GM19452 (cell line): Measurements from ENCODE around the gene MRPL54.

Source experiments
- ATAC-seq: cut with Tn5 transposase; IDR thresholded peaks from one replicate; pipeline ENCODE4 v1.9.1; 2021; ENCODE audit not compliant: unreplicated experiment

The MRPL54 gene

DNA sequence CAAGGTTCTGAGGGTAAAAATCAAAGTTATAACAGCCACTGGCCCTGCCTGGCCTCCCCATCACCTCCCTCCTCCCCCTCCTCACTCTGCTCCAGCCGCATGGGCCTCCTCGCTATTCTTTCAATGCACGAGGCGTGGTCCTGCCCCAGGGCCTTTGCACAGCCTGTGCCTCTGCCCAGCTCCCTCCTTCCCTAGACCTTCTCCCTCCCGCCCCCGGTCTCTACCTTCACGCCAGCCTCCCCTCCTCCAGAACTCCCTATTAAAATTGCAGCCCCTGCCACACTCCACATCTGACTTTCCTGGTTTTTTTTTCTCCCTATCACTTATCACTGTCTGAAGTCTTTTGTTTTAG lies 6.2 kb downstream of the MRPL54 start:
- ATAC-seq = no peak

DNA sequence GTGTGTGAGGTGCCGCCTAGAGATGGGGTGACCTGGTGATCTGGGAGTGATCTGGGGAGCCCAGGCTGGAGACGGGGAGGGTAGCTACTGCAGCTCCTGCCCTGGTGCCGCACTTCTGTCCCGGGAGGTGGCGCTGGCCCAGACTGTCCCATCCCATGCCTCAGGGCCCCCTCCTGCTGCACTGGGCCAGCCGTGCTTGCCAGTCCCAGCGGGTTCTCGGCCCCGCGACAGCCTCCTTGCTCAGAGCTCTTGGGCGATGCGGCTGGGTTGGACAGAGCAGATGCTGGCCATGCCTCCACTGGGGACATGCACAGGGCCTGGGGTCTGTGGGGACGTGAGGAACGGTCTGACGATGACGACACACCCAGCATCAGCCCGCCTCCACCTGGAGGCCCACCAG lies 7.0 kb downstream of the MRPL54 start:
- ATAC-seq = no peak

DNA sequence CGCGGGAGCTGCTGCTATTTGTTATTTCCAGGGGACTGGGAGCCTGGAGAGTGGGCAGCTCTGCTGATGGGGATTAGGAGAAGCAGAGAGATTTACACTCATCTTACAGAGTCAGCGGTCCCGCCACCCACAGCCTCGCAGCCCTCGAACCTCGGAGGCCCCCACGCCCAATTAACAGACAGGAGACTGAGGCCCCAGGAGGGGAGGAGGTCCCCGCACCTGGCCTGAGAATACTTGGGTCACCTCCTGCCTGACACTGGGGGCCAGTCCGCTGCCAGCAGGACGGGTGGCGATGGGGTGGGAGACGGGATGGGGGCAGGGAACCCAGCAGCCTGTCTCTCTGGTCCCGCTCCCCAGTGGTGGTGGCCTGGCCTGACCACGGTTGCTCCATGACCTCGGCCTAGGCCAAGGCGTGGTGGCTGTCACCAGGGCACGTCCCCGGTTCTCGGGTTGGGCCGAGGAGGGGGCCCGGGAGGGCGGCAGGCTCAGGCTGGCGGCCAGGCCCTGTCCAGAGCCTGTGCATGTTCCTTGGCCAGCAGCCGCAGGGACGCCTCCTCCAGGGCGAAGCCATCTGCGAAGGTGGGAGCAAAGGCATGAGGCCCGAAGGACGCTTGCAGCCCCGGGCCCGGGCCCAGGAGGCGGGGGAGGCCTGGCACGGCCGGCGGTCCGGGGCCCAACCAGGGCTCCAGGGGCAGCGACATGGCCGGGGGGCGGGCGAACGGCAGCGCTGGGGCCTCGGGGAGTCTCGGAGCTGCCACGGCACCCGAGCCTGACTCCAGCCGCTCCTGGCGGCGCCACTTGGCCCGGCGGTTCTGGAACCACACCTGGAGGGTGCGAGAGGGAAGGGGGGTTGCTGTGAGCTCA lies 7.9 kb downstream of the MRPL54 start:
- ATAC-seq = no peak

DNA sequence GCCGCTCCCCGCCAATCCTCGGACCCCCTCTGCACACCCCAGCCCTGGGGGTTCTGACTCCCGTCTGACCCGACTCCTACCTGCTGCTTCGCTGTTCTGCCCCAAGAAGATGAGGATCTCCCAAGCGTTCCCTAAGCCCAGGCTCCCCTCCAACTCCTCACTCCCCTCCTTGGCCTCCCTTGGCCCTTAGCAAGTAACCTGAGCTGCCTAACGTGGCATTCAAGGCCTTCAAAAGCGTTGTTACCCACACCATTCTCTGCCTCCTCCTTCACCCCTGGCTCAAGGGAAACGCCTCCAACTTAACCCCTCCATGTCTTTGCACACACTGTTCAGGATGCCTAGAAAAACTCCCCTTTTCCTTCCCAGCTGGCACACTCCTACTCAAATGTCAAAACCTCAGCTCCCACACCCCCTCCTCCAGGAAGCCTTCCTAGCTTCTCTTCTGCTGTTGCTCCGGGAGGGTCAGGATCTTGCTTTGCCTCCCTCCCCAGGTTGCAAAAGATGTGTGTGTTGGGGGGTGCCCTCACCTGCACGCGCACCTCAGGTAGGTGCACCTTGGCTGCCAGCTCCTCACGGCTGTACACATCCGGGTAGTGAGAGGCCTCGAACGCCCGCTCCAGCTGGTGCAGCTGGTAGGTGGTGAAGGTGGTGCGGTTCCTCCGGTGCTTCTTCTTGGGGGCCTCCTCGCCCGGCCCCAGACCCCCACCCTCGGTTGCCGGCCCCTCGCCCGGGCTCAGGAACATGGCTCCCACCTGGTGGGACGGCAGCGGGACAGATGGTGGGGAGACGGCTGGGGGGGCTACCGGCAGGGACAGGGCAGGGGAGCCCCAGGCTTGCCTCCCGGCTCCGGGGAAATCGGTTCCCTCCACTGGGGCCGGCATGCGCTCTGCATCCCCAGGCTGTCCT lies 8.8 kb downstream of the MRPL54 start:
- no peak for ATAC-seq

DNA sequence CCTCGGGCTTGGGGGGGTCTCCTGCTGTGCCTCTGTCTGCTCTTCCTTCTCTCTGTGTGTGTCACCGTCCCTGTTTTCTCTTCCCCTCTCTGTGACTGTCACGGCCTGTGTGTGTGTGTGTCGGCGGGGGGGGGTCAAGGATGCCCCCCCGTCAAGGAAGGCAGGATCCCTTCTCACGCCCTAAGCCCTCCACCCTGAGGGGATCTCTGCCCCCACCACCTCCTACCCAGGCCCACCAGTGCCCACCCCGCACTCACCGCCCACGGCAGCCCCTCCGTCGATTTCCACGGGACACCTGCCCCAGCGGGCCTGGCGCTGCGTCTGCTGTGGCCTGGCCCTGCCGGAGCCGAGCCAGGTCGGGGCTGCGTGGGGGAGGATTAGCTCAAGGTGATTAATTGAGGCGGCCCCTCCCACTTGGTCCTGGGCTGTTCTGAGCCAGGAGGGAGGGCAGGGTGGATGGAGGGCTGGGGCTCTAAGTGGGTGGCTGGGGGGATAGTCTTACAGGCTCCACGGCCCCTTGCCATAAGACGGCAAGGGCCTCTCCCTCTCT lies 9.5 kb downstream of the MRPL54 start, which contains the start of gene RAX2:
Gene RAX2 (minus strand): TSS at position 323 of the 550 bp plus-strand sequence. CDS start 486 bp downstream, outside the sequence.
- ATAC-seq = no peak

DNA sequence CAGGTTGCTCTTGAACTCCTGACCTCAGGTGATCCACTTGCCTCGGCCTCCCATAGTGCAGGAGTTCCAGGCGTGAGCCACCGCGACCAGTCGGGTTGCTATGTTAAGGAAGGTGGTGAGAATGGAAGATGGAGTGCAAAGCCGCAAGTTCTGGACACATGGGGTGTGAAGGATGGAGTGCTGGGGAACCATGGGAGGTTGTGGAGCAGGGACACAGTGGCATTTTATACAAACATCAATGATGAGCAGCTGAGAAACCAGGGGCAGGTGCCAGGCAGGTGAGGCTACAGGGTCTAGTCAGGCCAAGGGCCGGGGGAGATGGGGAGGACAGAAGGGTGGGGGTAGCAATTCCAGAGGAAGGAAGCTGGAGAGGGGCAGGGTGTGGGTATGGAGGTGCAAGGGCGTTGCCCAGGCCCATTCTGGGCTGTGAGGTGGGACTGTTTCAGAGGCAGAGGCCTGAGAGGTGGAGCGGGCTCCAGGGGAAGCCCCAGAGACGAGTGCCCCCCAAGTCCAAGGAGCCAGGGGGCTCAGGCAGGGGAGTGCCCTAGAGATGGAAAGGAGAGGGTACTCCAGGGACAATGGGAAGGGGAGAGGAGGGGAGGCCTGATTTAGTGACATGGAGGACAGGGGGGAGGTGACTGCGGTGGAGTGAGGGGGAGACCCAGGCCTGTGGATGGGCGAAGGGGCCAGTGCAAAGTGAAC lies 11.5 kb downstream of the MRPL54 start:
- no peak for ATAC-seq

DNA sequence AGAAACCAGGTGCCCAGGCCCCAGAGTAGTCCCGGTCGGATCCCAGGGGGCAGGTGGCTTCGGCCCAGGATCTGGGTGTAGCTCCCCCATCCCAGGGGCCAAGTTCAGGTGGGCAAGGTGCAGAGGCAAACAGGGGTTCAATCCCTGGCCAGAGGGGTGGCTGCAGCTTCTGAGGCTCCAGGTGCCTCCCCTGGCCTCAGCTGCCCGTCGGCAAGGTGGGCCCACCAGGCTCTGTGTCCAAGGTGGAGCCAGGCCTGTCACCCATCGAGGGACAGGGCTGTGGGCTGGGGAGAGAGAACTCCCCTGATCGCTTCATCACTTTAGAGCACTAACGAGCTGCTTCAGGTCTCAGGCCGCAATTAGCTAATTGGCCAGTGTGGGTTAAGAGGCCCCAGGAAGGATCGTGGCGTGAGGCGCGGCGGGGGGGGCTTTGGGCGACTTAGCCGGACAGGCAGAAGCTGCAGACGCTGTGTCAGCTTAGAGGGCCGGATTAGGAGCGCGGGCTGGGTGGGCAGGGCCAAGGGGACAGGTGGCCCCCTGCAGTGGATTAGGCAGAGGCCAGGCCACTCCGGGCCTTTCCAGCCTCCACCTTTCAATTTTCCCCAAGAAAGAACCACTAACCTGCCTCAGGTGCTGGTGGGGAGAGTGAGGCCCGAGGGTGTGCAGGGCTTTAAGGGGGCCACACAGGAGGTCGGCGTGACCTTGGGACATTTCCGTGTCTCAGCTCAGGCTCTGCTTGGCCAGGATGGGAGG lies 12.3 kb downstream of the MRPL54 start:
- ATAC-seq = no peak

DNA sequence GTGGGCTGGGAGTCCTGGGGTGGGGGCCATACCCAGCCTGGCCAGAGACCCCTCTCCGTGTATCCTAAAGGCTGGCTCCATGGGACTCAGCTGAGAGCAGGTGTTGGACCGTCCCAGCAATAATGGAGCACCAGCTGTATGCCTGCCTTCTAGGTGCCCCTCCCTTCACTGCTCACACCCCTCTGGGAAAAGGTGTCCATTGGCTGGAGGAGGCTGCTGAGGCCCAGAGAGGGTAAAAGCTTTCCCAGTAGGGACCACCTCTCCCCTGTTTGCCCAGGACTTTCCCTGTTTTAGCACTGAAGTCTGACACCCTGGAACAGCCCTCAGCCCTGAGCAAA lies 12.9 kb downstream of the MRPL54 start:
- ATAC-seq = no peak

DNA sequence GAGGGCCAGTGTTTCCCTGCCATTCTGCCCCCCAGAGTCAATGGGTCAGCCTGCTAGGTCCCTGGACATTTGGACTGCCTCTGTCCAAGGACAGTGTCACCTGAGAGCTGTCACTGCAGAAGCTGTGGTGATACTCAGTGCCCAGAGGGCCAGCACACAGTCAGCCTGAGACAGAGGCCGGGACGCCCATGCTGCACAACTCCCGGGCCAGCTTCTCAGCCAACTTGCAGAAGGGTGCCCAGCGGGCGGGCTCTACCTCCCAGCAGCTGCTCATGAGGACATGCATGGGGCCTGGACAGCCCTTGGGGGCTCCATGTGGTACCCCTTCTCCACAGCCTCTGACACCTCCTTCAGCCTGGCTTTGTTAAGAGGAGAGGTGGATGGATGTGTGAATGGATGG lies 13.3 kb downstream of the MRPL54 start:
- no peak for ATAC-seq

DNA sequence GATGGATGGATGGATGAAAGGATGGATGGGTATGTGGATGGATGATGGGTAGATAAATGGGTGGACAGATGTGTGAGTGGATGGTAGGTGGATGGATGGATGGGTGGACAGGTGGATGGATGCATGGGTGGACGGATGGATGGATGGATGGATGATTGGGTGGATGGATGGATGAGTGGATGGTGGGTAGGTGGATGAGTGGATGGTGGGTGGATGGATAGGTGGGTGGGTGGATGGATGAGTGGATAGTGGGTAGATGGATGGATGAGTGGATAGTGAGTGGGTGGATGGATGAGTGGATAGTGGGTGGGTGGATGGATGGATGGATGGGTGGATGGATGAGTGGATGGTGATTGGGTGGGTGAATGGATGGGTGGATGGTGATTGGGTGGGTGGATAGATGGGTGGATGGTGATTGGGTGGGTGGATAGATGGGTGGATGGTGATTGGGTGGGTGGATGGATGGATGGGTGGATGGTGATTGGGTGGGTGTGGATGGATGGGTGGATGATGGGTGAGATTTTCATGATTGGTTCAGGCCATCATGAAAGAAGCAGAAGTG lies 14.1 kb downstream of the MRPL54 start:
- ATAC-seq = no peak

DNA sequence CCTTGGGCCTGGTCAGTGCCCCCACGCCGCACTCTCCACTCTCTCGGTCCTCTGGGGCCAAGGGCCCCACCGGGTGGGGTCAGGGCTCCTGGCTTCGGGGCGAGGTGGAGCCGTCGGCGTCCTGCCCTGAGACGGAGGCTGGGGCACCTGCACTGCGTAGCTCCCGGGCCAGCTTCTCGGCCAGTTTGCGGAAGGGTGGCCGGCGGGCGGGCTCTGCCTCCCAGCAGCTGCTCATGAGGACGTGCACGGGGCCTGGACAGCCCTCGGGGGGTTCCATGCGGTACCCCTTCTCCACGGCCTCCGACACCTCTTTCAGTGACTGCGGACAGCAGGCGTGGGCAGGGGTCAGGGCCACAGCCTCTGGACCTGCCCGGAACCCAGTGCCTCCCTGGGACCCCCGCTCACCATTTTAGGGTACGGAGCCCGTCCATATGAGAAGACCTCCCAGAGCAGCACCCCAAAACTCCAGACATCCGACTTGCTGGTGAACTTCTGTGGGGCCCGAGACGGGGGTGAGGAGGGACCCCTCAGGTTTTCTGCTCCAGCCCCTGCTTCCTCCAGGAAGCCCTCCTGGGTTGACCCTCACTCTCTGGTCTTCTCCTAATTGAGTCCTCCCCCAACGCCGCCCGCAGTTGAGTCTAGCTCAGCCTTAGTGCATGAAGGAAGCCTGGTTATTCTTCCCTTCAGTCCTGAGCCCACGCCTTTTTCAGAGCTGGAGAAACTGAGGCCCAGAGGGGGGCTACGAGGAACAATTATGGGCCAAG lies 15.8 kb downstream of the MRPL54 start:
- ATAC-seq = no peak

DNA sequence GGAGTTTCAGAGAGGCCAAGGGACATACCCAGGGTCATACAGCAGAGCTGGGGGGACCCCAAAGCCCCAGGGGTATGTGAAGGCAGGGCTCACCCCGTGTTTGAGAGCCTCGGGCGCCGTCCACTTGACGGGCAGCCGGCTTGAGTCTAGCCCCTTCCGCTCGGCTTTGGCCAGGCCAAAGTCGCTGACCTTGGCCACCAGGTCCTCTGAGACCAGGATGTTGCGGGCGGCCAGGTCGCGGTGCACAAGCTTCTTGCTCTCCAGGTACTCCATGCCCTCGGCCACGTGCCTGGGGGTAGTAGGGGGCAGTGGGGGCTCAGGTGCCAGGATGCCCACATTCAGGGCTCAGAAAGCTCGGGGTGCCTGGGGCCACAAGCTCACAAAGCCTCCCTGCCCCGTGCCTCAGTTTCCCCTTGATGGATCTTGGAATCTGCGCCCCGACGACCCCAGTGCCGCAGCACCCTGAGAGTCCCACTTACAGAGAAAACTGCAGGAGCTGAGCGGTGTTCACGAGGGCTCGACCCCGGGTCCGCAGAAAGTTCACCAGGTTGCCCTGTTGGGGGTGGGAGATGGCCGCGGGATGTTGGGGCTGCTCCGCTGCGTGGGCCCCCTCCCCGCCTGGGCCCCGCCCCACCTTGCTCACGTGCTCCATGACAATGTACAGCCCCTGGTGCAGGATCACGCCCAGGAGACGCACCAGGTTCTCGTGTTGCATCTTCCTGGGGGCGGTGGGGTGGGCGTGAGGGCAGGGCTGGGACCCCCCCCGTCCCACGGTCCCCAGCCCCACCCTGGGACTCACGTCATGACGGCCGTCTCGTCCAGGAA lies 16.6 kb downstream of the MRPL54 start:
- ATAC-seq = no peak

DNA sequence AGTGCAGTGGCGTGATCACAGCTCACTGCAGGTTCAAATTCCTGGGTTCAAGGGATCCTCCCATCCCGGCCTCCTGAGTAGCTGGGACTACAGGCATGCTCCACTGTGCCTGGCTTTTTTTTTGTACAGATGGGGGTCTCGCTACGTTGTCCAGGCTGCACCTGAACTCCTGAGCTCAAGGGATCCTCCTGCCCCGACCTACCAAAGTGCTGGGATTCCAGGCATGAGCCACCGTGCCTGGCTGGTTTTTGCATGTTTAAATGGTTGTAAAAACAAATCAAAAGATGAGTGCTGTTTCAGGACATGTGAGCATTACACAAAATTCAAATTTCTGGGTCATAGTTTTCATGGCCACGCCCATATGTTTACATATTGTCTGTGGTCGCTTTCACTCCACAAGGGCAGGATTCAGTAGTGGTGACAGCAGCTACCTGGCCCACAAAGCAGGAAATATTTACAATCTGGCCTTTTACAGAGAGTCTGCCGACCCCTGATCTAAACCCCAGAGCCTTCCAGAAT lies 18.4 kb downstream of the MRPL54 start:
- ATAC-seq = no peak

DNA sequence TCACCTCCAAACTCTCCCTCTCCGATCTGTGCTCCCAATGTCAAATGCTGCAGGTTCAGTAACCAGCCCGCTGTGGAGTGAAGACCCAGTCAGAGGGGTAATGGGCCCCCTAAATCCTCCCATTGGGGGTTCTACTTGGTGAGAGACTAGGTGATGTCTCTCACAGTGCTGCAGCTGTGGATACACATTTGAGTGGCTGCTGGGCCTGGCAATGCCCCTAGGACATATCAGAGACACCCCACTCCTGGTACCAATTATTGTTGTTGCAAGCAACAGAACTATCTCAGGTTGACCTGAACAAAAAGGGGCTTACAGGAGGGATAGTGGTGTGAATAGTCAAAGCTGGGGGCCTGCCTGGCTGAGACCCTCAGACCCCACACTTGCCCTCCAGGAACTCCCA lies 19.1 kb downstream of the MRPL54 start:
- ATAC-seq = no peak

DNA sequence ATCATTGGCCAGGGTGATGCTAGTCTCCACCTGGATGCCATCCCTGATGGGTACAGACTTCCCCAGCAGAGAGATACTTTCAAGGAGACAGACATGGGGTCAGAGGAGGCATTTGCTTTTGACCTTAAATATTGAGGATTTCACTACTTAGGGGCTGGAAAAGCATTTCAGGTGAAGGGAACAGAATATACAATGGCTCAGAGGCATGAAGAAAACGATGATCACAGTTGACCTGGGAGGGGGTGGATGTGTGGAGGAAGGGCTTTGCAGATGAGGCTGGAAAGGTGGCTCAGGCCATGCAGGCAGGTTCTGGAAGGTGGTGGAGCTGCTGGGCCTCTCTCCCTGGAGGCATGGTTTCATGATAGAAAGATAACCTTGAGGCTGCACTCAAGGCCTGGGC lies 19.8 kb downstream of the MRPL54 start:
- no peak for ATAC-seq

DNA sequence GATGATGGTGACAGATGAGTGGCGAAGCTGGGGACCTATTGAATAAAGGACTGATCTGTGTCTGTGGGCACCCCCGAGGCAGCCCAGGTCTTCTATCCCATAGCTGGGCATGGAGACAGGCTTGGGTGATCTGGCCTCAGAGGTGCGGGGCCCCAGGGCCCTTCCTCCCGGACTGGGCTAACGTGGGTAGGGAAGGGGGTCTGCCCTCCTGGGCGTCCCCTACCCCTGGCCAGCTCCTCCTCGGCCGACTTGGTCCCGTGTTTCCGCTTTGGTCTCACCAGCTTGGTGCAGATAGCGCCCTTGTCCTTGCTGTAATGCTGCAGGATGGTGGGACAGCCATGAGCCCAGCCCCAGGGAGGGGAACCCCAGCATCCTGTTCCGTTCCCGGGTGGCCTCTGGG lies 20.4 kb downstream of the MRPL54 start:
- no peak for ATAC-seq

DNA sequence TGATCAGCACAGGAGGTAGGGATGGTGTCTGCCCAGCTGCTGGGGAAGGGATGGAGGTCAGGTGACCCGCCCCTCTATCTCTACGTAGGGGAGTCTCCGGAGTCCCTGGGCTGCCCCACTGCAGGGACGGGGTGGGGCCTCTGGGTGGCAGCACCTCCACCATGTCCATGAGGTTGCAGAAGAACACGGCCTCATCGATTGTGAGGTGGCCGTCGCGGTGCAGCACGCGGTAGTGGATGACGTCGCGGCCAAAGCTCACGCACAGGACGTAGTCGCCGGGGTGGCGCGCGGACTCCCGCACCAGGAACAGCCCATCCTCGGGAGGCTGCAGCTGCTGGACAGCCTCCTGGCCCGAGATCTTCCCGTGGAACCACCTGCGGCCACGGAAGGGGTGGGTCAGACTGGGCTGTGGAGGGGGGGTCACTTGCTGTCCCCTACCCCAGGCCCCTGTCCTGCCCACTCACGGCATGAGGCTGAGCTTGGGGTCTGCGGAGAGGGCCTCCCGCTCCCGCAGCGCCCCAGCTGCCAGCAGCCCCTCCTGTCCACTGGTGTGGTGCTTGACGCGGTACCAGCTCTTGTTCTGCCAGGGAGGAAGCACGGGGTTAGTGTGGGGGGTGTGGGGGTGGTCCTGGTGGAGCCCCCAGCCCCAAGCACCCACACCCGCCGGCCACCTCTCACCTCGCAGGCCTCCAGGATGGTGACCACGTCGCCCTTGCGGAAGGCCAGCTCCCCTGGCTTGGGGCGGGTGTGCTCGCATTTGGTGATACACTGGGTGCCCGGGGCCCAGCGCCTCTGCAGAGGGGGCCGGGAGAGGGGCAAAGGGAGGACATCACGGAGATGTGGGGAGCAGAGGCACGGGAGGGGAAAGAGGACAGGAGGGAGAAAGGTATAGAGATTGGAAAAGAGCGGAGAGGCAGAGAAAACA lies 21.4 kb downstream of the MRPL54 start:
- no peak for ATAC-seq
